ENCODE data around the gene SHB. TPM values are rescaled to one million over a fixed set of nuclear protein-coding genes. Genes with fewer than 3 reads are reported as not detected.

Gene SHB
- total and polyA plus RNA-seq, 10 donors, result 1.2 to 20.5 (median 7.1) TPM

- H3K4me1 ChIP-seq, result peaks cover 14 to 48% (median 28%) of the 10 kb centered on the region in 6 donors
- H3K9me3 ChIP-seq, result no peaks in the 10 kb centered on the region
- no peaks in the 10 kb centered on the region for H3K36me3 ChIP-seq
- intact Hi-C loops (cut with DNase I; ENCODE audit: low total_unique reads), result no loop called here
- no peaks in the 10 kb centered on the region for H3K27me3 ChIP-seq (replicated peaks in 1 of 7)
- TF ChIP-seq POLR2A (IDR thresholded peaks at IDR 0.05) (no peak), POLR2AphosphoS5 (IDR thresholded peaks at IDR 0.05) (no peak), CTCF (IDR thresholded peaks at IDR 0.05 in 8 of 11, conservative IDR thresholded peaks at IDR 0.05 in 3 of 11) (no peak)
- H3K4me3 ChIP-seq, result no peak overlapping the region
- H3K27ac ChIP-seq, result peak overlapping the region in 1 of 8 donors; percentile 30
- no peak for DNase-seq
- 22 to 35% (median 26%) methylated on average over 10 of the region's 10 CpGs for WGBS, 5 donors
Measured at GRCh38 chr9:38008168-38009034, 60.6 kb downstream of the SHB start.

- no peak for DNase-seq
- H3K4me3 ChIP-seq, result no peak overlapping the region
- peaks cover 14 to 48% (median 30%) of the 10 kb centered on the region in 6 donors for H3K4me1 ChIP-seq
- H3K27ac ChIP-seq, result no peak overlapping the region
- intact Hi-C loops (cut with DNase I; ENCODE audit: low total_unique reads), result no loop called here
- H3K36me3 ChIP-seq, result no peaks in the 10 kb centered on the region
- TF ChIP-seq POLR2A (IDR thresholded peaks at IDR 0.05) (no peak), POLR2AphosphoS5 (IDR thresholded peaks at IDR 0.05) (no peak), CTCF (IDR thresholded peaks at IDR 0.05 in 8 of 11, conservative IDR thresholded peaks at IDR 0.05 in 3 of 11) (no peak)
- H3K9me3 ChIP-seq, result no peaks in the 10 kb centered on the region
- H3K27me3 ChIP-seq (replicated peaks in 1 of 7), result no peaks in the 10 kb centered on the region
- 82 to 97% (median 96%) methylated on average over 5 of the region's 5 CpGs for WGBS, 5 donors
Measured at GRCh38 chr9:38007016-38007415, 62.0 kb downstream of the SHB start.

GRCh38 chr9:38006163-38006562 lies 62.9 kb downstream of the SHB start:
- Histone ChIP-seq H3K27ac (no peak overlapping the region), H3K4me1 (peaks cover 14 to 46% (median 30%) of the 10 kb centered on the region in 6 donors)

More at GRCh38 chr9:38006163-38006562, 62.9 kb downstream of the SHB start:
- Histone ChIP-seq H3K9me3 (no peaks in the 10 kb centered on the region), H3K4me3 (no peak overlapping the region), H3K27me3 (replicated peaks in 1 of 7) (no peaks in the 10 kb centered on the region), H3K36me3 (no peaks in the 10 kb centered on the region)
- intact Hi-C loops (cut with DNase I; ENCODE audit: low total_unique reads), result no loop called here
- DNase-seq, result no peak
- 62 to 77% (median 66%) methylated on average over 7 of the region's 7 CpGs for WGBS, 5 donors
- TF ChIP-seq CTCF (IDR thresholded peaks at IDR 0.05 in 8 of 11, conservative IDR thresholded peaks at IDR 0.05 in 3 of 11) (no peak), POLR2AphosphoS5 (IDR thresholded peaks at IDR 0.05) (peak in 1 of 3 donors; percentile 22)
